K562 (cell line): ENCODE measurements around the gene DYNC1I2.

ENCODE experiments used
- BCL6 ChIP-seq: fragments of 250-450 bp; sonication (Bioruptor Pico); IDR thresholded peaks from 2 replicates; pipeline ENCODE4 v1.4.0; 2020
- GABPA ChIP-seq: fragments of 200-800 bp; sonication (Bioruptor generic); conservative IDR thresholded peaks from 2 replicates; pipeline ENCODE4 v1.6.1; 2016; ENCODE audit warnings: low read depth, missing genetic modification characterization, missing compliant biosample characterization
- TF ChIP-seq, protein P1 (sequence below): sonication (generic); formaldehyde crosslinking; IDR thresholded peaks from 2 replicates; pipeline ENCODE4 v1.8.0; 2023; ENCODE audit warnings: mild to moderate bottlenecking, missing genetic modification reagents
- TF ChIP-seq, protein P2 (sequence below), 3 experiments: IDR thresholded peaks in 2 of 3; conservative IDR thresholded peaks in 1 of 3; 2 replicates each; pipeline ENCODE4 v1.5.1; 2011 to 2012; ENCODE audit warnings: low read length in 3 of 3, mild to moderate bottlenecking in 3 of 3, control low read depth in 2 of 3, improper control_type of control experiment in 1 of 3, inconsistent platforms in 1 of 3, low read depth in 1 of 3, mixed read lengths in 1 of 3, moderate library complexity in 1 of 3; ENCODE audit not compliant: insufficient read depth in 2 of 3

DNA sequence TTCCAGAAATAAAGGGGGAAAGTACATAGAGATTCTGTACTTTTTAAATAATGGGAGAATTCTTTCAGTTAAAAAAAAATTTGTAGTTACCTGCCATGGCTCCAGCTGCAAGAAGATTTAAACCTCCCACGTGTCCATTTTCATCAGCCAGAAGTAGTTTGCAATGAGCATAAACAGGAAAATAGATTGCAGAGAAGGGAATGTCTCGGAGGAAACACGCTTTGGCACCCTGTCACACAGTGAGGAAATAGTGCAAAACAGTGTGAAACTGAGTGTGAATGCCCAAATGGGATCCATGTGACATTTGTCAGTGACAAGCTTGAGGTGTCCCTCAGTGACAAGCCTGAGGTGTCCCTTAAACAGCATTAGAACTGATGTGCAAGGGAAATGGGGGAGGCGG is 104.1 kb downstream of the DYNC1I2 start:
- no peak for TF ChIP-seq BCL6 (CRISPR knock-in tag)
- TF ChIP-seq, protein P1, sequence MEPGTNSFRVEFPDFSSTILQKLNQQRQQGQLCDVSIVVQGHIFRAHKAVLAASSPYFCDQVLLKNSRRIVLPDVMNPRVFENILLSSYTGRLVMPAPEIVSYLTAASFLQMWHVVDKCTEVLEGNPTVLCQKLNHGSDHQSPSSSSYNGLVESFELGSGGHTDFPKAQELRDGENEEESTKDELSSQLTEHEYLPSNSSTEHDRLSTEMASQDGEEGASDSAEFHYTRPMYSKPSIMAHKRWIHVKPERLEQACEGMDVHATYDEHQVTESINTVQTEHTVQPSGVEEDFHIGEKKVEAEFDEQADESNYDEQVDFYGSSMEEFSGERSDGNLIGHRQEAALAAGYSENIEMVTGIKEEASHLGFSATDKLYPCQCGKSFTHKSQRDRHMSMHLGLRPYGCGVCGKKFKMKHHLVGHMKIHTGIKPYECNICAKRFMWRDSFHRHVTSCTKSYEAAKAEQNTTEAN (CRISPR knock-in tag): no peak
- TF ChIP-seq, protein P2, sequence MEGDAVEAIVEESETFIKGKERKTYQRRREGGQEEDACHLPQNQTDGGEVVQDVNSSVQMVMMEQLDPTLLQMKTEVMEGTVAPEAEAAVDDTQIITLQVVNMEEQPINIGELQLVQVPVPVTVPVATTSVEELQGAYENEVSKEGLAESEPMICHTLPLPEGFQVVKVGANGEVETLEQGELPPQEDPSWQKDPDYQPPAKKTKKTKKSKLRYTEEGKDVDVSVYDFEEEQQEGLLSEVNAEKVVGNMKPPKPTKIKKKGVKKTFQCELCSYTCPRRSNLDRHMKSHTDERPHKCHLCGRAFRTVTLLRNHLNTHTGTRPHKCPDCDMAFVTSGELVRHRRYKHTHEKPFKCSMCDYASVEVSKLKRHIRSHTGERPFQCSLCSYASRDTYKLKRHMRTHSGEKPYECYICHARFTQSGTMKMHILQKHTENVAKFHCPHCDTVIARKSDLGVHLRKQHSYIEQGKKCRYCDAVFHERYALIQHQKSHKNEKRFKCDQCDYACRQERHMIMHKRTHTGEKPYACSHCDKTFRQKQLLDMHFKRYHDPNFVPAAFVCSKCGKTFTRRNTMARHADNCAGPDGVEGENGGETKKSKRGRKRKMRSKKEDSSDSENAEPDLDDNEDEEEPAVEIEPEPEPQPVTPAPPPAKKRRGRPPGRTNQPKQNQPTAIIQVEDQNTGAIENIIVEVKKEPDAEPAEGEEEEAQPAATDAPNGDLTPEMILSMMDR (IDR thresholded peaks at IDR 0.05 in 2 of 3, conservative IDR thresholded peaks at IDR 0.05 in 1 of 3; ENCODE audit: insufficient read depth in 2 of 3, low read depth in 1 of 3, low read length in 3 of 3): no peak
- TF ChIP-seq GABPA: no peak
